ENCODE data around the gene MARVELD3. TPM values are rescaled to one million over a fixed set of nuclear protein-coding genes. Genes with fewer than 3 reads are reported as not detected.

The MARVELD3 gene
- polyA plus RNA-seq, 1 donor (not counting 4 experiments of a cell fraction or from before 2014, with no cell fraction given) = 11.6 TPM

- H3K9me3 ChIP-seq (ENCODE audit: control insufficient read depth, low read depth, low read length) = no peaks in the 10 kb centered on the region
- H3K79me2 ChIP-seq (ENCODE audit: control insufficient read depth, insufficient read depth, low read length) = no peaks in the 10 kb centered on the region
- no peak overlapping the region for H3K4me3 ChIP-seq (ENCODE audit: control insufficient read depth in 2 of 3, extremely low read depth in 1 of 3, insufficient read depth in 2 of 3, low read depth in 1 of 3, low read length in 3 of 3)
- H2AFZ ChIP-seq (ENCODE audit: control insufficient read depth, low read length) = no peak overlapping the region
- no peaks in the 10 kb centered on the region for H3K27me3 ChIP-seq (ENCODE audit: control insufficient read depth, extremely low read depth, insufficient read depth, low read length)
- dilution Hi-C loops (cut with MboI; ENCODE audit: extremely low pct_ligation_motif_present, low sequenced_read_pairs) = no loop called here
- no peak overlapping the region for H3K9ac ChIP-seq (ENCODE audit: control insufficient read depth, extremely low read depth, insufficient read depth, low read length)
- no peaks in the 10 kb centered on the region for H3K4me1 ChIP-seq (ENCODE audit: control insufficient read depth, extremely low read depth, insufficient read depth, low read length)
- H4K20me1 ChIP-seq (ENCODE audit: control insufficient read depth, extremely low read depth, insufficient read depth, low read length) = no peaks in the 10 kb centered on the region
- H3K36me3 ChIP-seq (ENCODE audit: control insufficient read depth in 2 of 2, extremely low read depth in 1 of 2, insufficient read depth in 2 of 2, low read length in 2 of 2) = peaks cover 14 to 18% of the 10 kb centered on the region in 2 experiments
- TF ChIP-seq EZH2 (IDR thresholded peaks at IDR 0.05; ENCODE audit: low read length) = no peak
- TF ChIP-seq, protein P1, sequence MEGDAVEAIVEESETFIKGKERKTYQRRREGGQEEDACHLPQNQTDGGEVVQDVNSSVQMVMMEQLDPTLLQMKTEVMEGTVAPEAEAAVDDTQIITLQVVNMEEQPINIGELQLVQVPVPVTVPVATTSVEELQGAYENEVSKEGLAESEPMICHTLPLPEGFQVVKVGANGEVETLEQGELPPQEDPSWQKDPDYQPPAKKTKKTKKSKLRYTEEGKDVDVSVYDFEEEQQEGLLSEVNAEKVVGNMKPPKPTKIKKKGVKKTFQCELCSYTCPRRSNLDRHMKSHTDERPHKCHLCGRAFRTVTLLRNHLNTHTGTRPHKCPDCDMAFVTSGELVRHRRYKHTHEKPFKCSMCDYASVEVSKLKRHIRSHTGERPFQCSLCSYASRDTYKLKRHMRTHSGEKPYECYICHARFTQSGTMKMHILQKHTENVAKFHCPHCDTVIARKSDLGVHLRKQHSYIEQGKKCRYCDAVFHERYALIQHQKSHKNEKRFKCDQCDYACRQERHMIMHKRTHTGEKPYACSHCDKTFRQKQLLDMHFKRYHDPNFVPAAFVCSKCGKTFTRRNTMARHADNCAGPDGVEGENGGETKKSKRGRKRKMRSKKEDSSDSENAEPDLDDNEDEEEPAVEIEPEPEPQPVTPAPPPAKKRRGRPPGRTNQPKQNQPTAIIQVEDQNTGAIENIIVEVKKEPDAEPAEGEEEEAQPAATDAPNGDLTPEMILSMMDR (optimal IDR thresholded peaks at IDR 0.05 in 1 of 3, IDR thresholded peaks at IDR 0.05 in 1 of 3, conservative IDR thresholded peaks at IDR 0.05 in 1 of 3; ENCODE audit: extremely low read depth in 1 of 3, insufficient read depth in 2 of 3, low read length in 3 of 3) = no peak
- no peaks in the 10 kb centered on the region for H3K9me1 ChIP-seq (ENCODE audit: control insufficient read depth, extremely low read depth, insufficient read depth, low read length)
- DNase-seq (ENCODE audit: low read depth, low spot score) (no peak), FAIRE-seq (no peak)
- H3K4me2 ChIP-seq (ENCODE audit: control insufficient read depth, extremely low read depth, insufficient read depth, low read depth, low read length) = no peak overlapping the region
- no peak overlapping the region for H3K27ac ChIP-seq (ENCODE audit: control insufficient read depth, insufficient read depth, low read length)
Observed at GRCh38 chr16:71673582-71673973, 47.6 kb downstream of the MARVELD3 start.

- Histone ChIP-seq H2AFZ (ENCODE audit: control insufficient read depth, low read length) (no peak overlapping the region), H3K79me2 (ENCODE audit: control insufficient read depth, insufficient read depth, low read length) (no peaks in the 10 kb centered on the region), H3K4me1 (ENCODE audit: control insufficient read depth, extremely low read depth, insufficient read depth, low read length) (no peaks in the 10 kb centered on the region), H3K9ac (ENCODE audit: control insufficient read depth, extremely low read depth, insufficient read depth, low read length) (no peak overlapping the region), H3K4me3 (ENCODE audit: control insufficient read depth in 2 of 3, extremely low read depth in 1 of 3, insufficient read depth in 2 of 3, low read depth in 1 of 3, low read length in 3 of 3) (no peak overlapping the region), H3K9me3 (ENCODE audit: control insufficient read depth, low read depth, low read length) (no peaks in the 10 kb centered on the region), H3K4me2 (ENCODE audit: control insufficient read depth, extremely low read depth, insufficient read depth, low read depth, low read length) (no peak overlapping the region), H3K36me3 (ENCODE audit: control insufficient read depth in 2 of 2, extremely low read depth in 1 of 2, insufficient read depth in 2 of 2, low read length in 2 of 2) (peaks cover 11 to 18% of the 10 kb centered on the region in 2 experiments), H3K27me3 (ENCODE audit: control insufficient read depth, extremely low read depth, insufficient read depth, low read length) (no peaks in the 10 kb centered on the region), H4K20me1 (ENCODE audit: control insufficient read depth, extremely low read depth, insufficient read depth, low read length) (no peaks in the 10 kb centered on the region), H3K27ac (ENCODE audit: control insufficient read depth, insufficient read depth, low read length) (no peak overlapping the region), H3K9me1 (ENCODE audit: control insufficient read depth, extremely low read depth, insufficient read depth, low read length) (no peaks in the 10 kb centered on the region)
- FAIRE-seq (no peak), DNase-seq (ENCODE audit: low read depth, low spot score) (no peak)
- no peak for TF ChIP-seq EZH2 (IDR thresholded peaks at IDR 0.05; ENCODE audit: low read length)
- TF ChIP-seq, protein P1 (optimal IDR thresholded peaks at IDR 0.05 in 1 of 3, IDR thresholded peaks at IDR 0.05 in 1 of 3, conservative IDR thresholded peaks at IDR 0.05 in 1 of 3; ENCODE audit: extremely low read depth in 1 of 3, insufficient read depth in 2 of 3, low read length in 3 of 3) = no peak
- dilution Hi-C loops (cut with MboI; ENCODE audit: extremely low pct_ligation_motif_present, low sequenced_read_pairs) = no loop called here
Observed at GRCh38 chr16:71674229-71674628, 48.2 kb downstream of the MARVELD3 start.
